Effector memory CD4-positive, alpha-beta T cell (primary cell): ENCODE measurements around the gene ANKRD31.

ENCODE experiments used
- DNase-seq, 3 donors: peaks; one replicate each; pipeline ENCODE4 v3.0.0-alpha.2; 2020
- H3K27ac ChIP-seq: 2 replicates; pipeline ENCODE4 v1.7.0; 2013; ENCODE audit warnings: mild to moderate bottlenecking, low read length, moderate library complexity; ENCODE audit not compliant: insufficient read depth, poor library complexity, severe bottlenecking
- H3K27me3 ChIP-seq: replicated peaks from 2 replicates; pipeline ENCODE4 v1.7.0; 2013; ENCODE audit warnings: mild to moderate bottlenecking, low read length; ENCODE audit not compliant: insufficient read depth, control insufficient read depth, poor library complexity, severe bottlenecking
- H3K36me3 ChIP-seq: 2 replicates; pipeline ENCODE4 v1.7.0; 2013; ENCODE audit warnings: mild to moderate bottlenecking, low read length, moderate library complexity; ENCODE audit not compliant: control insufficient read depth, insufficient read depth
- H3K4me1 ChIP-seq: 2 replicates; pipeline ENCODE4 v1.7.0; 2013; ENCODE audit warnings: low read length, mild to moderate bottlenecking; ENCODE audit not compliant: control insufficient read depth, insufficient read depth, poor library complexity, severe bottlenecking
- H3K4me3 ChIP-seq: 2 replicates; pipeline ENCODE4 v1.7.0; 2013; ENCODE audit warnings: low read length, low read depth, mild to moderate bottlenecking; ENCODE audit not compliant: insufficient read depth, poor library complexity, severe bottlenecking
- H3K9me3 ChIP-seq: 2 replicates; pipeline ENCODE4 v1.7.0; 2013; ENCODE audit warnings: mild to moderate bottlenecking, low read length, moderate library complexity; ENCODE audit not compliant: control insufficient read depth

Gene ANKRD31

DNA sequence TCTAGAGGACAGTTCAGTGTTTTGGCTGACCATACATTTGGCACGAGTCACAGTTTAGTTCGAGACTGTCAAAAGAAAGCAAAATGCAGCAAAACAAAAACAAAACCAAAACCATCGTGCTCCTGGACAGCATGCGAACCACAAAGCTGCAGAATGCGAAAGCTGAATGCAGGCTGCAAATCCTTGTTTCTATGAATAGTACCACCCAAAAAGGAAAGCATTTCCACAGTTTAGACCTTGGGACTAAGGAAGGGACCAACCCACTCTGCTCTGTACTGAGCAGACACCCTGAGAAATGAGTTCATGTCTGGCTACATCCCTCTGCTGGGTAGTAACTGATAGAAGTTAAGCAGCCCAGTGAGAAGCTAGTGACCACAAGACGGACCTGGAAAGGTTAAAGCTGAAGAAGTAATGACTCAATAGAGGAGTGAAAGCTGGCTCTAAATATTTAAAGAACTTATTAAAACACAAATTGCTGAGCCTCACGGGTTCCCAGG, 188.2 kb downstream of the ANKRD31 start:
- H3K36me3 ChIP-seq: peaks cover 4% of the 10 kb centered on the region
- no peak overlapping the region for H3K27ac ChIP-seq
- H3K27me3 ChIP-seq: no peaks in the 10 kb centered on the region
- no peaks in the 10 kb centered on the region for H3K9me3 ChIP-seq
- H3K4me1 ChIP-seq: peaks cover 9% of the 10 kb centered on the region
- peak overlapping the region; percentile 4 for H3K4me3 ChIP-seq
- no peak for DNase-seq

DNA sequence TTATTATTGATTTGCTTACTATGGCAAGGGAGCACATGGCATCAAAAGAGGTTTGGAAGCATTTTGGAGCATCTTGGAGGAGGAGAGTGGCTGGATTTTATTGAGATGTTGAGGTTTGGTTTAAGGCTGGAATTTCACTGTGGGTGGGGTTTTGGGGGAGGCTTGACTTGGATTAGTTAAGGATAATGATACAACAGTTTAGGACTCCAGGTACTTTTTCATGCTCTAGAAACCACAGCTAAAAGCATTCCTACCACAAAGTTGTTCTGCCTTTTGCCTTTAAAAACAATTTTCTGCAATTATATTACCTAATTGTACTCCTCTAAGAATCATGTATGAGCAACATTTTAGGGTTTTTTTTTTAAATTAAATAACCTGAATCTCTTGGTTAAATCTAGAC, 189.3 kb downstream of the ANKRD31 start:
- peaks cover 6% of the 10 kb centered on the region for H3K36me3 ChIP-seq
- peaks cover 9% of the 10 kb centered on the region for H3K4me1 ChIP-seq
- no peak overlapping the region for H3K27ac ChIP-seq
- no peak for DNase-seq
- no peak overlapping the region for H3K4me3 ChIP-seq
- no peaks in the 10 kb centered on the region for H3K27me3 ChIP-seq
- H3K9me3 ChIP-seq: no peaks in the 10 kb centered on the region

DNA sequence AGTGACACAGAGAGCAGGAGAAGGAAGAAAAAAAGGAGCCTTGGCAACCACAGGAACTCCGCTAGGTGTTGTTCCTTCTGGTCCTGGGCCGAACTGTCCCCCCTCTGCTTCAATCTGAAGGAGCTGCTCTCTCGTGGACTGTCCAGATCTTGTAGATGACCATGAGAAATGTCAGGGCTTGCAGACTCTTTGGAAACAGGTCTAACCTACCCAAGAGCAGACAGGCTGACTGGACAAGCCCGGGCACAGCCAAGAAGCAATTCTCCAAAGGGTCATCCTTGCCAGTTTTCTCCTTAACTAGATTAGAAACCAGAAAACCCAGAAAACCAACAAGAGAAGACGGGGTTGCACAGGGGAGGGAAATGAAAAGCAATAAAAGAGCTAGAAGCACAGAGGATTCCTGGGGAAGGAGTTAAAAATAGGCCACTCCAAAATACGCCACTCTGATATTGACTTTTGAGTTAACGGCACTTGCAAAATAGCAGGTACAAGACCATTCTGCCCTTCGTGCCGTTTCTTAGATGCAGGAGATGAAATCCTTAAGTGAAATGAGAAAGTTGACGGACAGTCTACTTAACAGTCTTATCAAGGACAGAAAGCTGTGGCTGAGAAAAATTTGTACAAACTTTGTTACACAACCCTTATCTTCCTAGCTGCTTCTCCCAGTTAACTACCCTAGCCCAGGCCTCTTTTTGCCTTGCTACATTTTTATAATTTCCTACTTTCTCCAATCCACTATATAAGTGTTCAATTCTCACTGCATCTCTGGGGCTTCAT, 190.1 kb downstream of the ANKRD31 start:
- Histone ChIP-seq H3K27me3 (no peaks in the 10 kb centered on the region), H3K4me3 (no peak overlapping the region), H3K27ac (no peak overlapping the region), H3K36me3 (peaks cover 6% of the 10 kb centered on the region), H3K4me1 (peaks cover 9% of the 10 kb centered on the region), H3K9me3 (no peaks in the 10 kb centered on the region)
- no peak for DNase-seq

DNA sequence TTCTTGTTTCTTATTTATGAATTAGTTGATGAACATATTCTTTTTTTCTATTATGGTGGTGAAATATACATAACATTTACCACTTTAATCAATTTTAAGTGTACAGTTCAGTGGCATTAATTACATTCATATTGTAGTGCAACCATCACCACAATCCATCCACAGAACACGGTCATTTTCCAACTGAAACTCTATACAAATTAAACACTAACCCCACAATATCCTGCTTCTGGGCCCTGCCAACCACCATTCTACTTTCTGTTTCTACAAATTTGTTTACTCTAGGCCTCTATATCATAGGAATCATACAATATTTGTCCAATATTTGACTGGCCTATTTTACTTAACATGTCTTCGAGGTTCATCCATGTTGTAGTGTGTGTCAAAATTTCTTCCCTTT, 191.6 kb downstream of the ANKRD31 start:
- no peak overlapping the region for H3K4me3 ChIP-seq

DNA sequence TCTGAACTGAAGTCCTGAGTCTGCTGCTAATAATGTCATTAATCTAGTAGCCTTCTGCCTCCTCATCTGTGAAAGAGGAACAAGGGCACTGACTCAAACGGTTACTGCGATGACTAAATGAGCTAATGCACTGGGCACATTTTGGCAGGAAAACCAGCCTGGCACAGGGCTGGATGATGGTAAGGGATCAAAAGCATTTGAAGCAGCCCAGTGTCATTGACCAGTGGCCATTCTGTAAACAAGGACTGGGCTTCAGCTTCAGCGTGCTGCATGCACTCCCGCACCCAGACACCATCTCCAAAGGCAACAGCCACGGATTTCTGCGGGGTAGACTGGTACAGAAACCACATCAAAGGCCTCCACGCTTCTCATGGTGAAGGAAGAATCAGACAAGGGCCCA, 192.3 kb downstream of the ANKRD31 start:
- Histone ChIP-seq H3K27me3 (no peaks in the 10 kb centered on the region), H3K36me3 (peaks cover 6% of the 10 kb centered on the region), H3K27ac (no peak overlapping the region), H3K4me1 (no peaks in the 10 kb centered on the region), H3K4me3 (no peak overlapping the region), H3K9me3 (no peaks in the 10 kb centered on the region)
- no peak for DNase-seq

More for the DNA sequence above, 191.6 kb downstream of the ANKRD31 start:
- H3K36me3 ChIP-seq: peaks cover 6% of the 10 kb centered on the region
- DNase-seq: no peak
- H3K4me1 ChIP-seq: no peaks in the 10 kb centered on the region
- no peak overlapping the region for H3K27ac ChIP-seq
- no peaks in the 10 kb centered on the region for H3K27me3 ChIP-seq
- no peaks in the 10 kb centered on the region for H3K9me3 ChIP-seq

DNA sequence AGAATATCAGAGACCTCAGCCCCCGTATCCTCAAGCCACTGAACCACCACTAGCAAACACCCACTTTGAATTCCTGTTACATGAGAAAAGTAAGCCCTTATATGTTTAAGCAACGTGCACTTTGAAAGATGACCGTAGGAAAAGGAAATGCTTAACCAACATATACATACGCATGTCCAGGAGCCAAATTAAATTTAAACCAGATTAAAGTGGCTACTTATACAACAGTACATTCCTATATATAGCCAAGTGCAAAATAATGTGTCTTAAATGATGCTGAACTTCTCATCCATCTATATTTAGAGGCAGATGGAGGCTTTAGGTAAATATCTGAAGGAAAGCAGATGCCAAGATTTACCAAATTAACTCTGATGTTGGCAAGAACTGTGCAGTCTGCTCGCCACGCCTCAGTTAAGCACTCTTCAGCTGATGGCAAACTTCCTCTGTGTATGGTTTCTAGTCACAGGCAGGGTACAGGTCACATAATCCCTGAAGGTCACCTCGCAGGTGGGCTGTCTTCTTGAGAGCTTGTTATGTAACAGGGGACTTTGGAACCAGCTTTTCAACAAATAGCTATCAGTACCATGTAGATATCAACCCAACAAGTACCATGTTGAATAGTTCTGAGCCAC, 192.9 kb downstream of the ANKRD31 start:
- H3K4me1 ChIP-seq: no peaks in the 10 kb centered on the region
- no peak overlapping the region for H3K4me3 ChIP-seq
- H3K36me3 ChIP-seq: peaks cover 6% of the 10 kb centered on the region
- H3K27me3 ChIP-seq: no peaks in the 10 kb centered on the region
- H3K9me3 ChIP-seq: no peaks in the 10 kb centered on the region
- no peak for DNase-seq
- H3K27ac ChIP-seq: no peak overlapping the region

DNA sequence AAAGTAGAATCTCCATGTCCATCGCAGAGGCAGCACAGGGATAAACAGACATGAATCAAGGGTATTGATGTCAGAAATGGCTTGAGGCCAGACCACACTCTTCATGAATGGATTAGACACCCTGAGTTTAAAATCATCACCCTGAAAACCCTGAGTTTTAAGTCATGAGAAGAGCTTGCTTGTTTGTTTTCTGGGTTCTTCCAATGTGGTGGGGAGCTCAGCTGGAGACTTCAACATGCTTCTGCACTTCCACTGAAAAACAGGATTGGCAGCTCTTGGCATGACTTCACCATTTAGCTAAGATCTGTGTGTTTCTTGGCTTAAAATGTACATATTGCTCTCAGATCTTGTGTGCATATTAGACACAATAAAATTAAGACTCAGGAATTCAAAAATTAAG, 194.2 kb downstream of the ANKRD31 start:
- no peaks in the 10 kb centered on the region for H3K4me1 ChIP-seq
- DNase-seq: no peak
- H3K9me3 ChIP-seq: no peaks in the 10 kb centered on the region
- H3K27me3 ChIP-seq: no peaks in the 10 kb centered on the region
- peaks cover 6% of the 10 kb centered on the region for H3K36me3 ChIP-seq
- no peak overlapping the region for H3K4me3 ChIP-seq
- H3K27ac ChIP-seq: no peak overlapping the region

DNA sequence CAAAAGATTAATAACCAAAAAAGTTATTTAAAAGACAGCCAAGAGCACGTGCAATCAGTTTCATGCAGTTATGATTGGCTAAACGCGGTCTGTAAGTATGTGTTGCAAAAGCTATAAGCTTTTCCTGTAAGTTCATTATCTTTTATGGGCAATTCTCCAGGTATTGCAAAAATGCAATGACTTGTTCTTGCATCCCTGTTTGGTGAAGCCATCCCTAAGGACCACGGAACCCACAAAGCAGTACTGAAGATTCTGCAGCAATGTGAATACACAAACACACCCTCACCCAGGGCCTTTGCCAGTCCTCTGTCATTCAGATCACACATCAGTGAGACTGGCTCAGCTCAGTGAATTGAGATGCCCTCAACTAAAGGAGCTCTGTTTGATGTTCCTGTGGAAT, 195.7 kb downstream of the ANKRD31 start:
- Histone ChIP-seq H3K27me3 (no peaks in the 10 kb centered on the region), H3K9me3 (no peaks in the 10 kb centered on the region), H3K4me1 (no peaks in the 10 kb centered on the region), H3K4me3 (no peak overlapping the region), H3K27ac (no peak overlapping the region), H3K36me3 (peaks cover 6% of the 10 kb centered on the region)
- DNase-seq: no peak

DNA sequence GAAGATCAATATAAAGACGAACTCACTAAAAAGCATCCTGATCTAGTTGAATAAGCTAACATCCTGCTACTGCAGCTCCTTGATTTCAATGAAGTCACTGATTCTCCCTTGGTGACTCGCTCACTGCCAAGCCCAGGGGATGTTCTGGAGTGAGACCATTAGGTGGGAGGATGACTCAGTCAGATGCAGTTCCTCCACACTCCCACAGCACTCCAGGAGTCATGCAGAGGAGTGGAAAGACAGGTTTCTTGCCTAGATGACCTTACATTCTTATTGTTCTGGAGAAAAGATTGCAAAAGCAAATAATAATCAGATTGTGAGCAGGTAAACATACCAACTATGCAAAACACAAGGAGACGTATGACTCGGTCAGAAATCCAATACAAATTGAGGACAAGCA, 199.6 kb downstream of the ANKRD31 start:
- no peaks in the 10 kb centered on the region for H3K27me3 ChIP-seq
- peaks cover 15% of the 10 kb centered on the region for H3K4me1 ChIP-seq
- H3K27ac ChIP-seq: no peak overlapping the region
- no peaks in the 10 kb centered on the region for H3K36me3 ChIP-seq
- H3K4me3 ChIP-seq: no peak overlapping the region
- H3K9me3 ChIP-seq: no peaks in the 10 kb centered on the region
- no peak for DNase-seq

DNA sequence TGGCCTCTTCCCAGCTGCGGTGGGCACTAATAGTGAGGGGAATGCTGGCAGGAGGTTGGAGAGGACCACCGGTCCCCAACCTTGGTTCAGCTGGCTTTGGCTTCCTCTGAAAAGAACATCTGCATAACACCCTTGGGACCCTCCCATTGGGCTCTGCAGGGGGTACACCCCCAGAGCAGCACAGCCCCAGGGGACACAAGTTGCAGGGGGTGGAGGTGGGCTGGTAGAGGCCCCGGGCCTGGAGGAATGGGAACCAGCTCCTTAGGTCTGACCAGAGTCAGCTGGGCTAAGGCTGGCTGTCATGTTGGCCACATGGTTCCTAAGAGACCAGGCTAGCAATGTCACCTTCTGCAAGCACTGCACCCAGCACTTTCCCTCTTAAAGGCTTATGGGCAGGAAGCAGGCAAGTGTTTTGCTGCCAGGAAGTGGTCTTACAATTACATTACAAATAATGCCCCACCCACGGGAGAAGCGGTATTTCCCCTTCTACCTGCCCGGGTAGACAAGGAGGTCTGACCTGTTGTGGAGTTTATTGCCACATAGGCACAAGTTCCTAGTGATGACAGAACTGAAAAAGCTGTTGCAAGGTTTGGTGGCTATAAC, 202.4 kb downstream of the ANKRD31 start:
- peaks cover 15% of the 10 kb centered on the region for H3K4me1 ChIP-seq
- H3K36me3 ChIP-seq: no peaks in the 10 kb centered on the region
- no peaks in the 10 kb centered on the region for H3K9me3 ChIP-seq
- DNase-seq: no peak
- H3K27me3 ChIP-seq: no peaks in the 10 kb centered on the region
- no peak overlapping the region for H3K27ac ChIP-seq
- no peak overlapping the region for H3K4me3 ChIP-seq
